SKM-1 (cell line): ENCODE data around the gene ABCC8.
"Not testable (repeated sequence)": the region's sequence is repeated elsewhere in the genome, so short reads cannot be mapped to it uniquely, and the experiment has no call there.

ENCODE experiments used
- DNase-seq: peaks from one replicate; lab custom pipeline; 2025; ENCODE audit not compliant: unreplicated experiment; lab: John Stamatoyannopoulos, UW

ABCC8 gene

GRCh38 chr11:17431139-17431538 lies 45.5 kb downstream of the ABCC8 start:
- DNase-seq, result no peak

DNA sequence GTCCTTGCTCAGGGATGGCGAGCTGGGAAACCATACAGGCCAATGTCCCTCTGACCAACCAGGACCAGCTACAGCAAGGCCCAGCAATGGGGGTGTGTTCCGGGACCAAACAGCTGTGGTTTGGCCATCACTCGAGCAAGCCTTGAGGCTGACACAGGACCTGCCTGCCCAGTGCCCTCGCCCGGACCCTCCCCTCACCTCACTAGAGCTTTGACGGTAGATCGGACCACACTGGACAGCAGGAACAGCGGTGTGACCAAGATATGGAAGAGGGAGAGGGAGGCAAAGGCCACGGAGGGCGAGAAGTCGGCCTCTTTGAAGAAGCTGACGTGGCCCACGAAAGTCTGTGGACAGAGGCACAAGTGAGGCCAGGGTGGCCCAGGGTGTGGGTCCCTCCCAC lies 46.0 kb downstream of the ABCC8 start:
- DNase-seq, result no peak

- DNase-seq, result no peak
Measured at GRCh38 chr11:17428925-17429324, 47.7 kb downstream of the ABCC8 start.

DNA sequence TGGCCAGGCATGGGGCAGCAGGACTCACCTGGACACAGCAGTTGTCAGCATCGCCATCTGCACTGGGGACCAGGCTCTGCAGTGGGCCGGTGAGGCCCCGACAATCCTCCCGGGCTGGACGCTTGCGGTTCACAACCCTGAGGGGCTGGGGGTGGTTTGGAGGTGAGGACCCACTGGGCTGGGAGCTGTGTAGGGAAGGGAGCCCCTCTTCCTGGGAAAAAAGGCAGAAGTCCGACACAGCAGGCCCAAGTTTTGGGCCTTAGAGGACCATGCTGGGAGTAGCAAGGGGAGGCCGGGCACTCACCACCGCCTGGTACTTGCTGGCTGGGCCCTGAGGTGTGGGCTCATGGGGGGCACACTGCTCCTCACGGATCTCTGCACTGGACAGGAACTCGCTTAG lies 48.4 kb downstream of the ABCC8 start:
- DNase-seq, result no peak

GRCh38 chr11:17426233-17426632 lies 50.4 kb downstream of the ABCC8 start:
- DNase-seq, result not testable (repeated sequence)

DNA sequence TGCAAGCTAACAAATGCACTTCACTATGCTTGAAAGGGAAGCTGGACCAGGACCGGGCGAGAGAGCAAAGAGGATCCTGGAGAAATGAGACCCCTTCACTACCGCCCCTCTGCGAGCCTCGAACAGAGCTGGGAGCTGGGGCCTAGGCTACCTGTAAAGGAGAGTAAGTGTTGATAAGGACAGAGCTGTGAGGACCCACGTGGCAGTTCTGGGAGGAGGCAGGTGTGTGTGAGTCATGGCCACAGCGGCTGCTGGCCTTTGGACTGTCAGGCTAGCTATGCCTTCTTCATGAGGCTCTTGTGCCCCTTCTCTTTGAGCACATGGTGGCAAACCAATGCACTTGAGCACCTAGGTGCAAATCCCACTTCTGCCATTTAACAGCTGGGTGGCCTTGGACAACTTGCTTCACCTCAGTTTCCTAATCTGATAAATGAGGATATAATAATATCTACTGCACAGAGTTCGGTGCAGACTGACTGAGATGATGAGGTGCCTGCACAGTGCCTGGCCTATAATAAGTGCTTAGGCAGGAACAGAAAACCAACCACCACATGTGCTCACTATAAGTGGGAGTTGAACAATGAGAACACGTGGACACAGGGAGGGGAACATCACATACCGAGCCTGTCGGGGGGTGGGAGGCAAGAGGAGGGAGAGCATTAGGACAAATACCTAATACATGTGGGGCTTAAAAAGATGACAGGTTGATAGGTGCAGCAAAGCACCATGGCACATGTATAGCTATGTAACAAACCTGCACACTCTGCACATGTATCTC lies 52.9 kb downstream of the ABCC8 start:
- no peak for DNase-seq

- DNase-seq, result no peak
Measured at GRCh38 chr11:17421781-17422180, 54.9 kb downstream of the ABCC8 start.

- no peak for DNase-seq
Measured at GRCh38 chr11:17418444-17419081, 58.1 kb downstream of the ABCC8 start.

DNA sequence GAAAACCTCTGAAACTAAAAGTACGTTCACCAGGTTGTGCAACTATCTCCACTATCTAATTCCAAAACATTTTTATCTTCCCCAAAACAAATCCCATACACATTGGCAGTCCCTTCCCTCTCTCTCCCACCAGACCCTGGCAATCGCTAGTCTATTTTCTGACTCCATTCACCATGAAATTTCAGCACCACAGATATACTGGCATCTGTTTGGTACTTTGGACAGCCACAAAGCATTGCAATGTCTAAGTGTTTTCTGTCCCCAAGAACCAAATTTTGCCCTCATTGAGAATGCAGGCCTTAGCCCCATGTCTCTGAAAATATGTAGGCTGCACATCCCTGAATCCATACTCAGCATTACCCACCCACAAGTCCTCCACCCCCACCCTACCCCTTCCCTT lies 60.2 kb downstream of the ABCC8 start:
- DNase-seq, result no peak

GRCh38 chr11:17415523-17416104 lies 61.0 kb downstream of the ABCC8 start:
- DNase-seq, result no peak

DNA sequence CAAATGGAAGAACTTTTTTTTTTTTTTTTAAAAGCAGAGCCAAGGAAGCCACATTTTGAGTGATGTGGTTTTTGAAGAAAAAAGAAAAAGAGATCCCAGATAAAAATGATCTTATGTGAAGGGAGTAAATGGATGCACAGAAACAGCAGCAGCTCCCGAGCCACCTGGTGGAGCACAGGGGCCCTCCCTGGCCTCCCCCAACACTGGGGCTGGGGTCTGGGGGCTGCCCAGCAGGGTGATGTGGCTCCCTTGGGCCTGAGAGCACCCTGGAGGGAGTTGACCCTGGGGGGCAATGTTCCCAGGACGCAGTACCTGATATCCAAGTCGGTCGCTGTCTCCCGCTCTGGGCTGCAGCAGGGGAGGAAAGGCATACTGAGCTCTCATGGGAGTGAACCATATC lies 61.7 kb downstream of the ABCC8 start:
- DNase-seq, result no peak

DNA sequence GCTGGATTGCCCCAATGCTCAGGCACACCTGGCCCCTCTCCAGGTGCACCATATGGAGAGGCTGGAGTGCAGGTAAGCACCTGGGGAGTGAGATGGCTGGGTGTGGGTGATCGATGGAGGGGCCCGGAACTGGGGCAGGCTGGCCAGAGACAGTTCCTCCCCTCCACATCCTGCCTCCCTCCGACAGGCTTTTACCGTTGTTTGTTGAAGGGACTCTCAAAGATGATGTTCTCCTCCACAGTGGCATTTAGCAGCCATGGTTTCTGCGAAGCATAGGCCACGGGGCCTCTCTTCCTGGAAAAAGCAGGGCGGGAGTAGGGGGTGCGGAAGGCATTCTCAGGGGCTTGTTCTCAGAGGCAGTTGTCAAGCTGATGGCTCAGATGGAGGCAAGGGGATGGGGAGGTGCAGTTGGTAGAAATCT lies 62.3 kb downstream of the ABCC8 start:
- no peak for DNase-seq

GRCh38 chr11:17413414-17414316 lies 63.0 kb downstream of the ABCC8 start:
- no peak for DNase-seq

- no peak for DNase-seq
Measured at GRCh38 chr11:17412488-17413180, 64.0 kb downstream of the ABCC8 start.

GRCh38 chr11:17411418-17411817 lies 65.2 kb downstream of the ABCC8 start:
- DNase-seq, result no peak

- DNase-seq, result no peak
Measured at GRCh38 chr11:17410606-17411379, 65.9 kb downstream of the ABCC8 start.

- DNase-seq, result no peak
Measured at GRCh38 chr11:17408641-17409040, 68.0 kb downstream of the ABCC8 start.

- no peak for DNase-seq
Measured at GRCh38 chr11:17408026-17408425, 68.6 kb downstream of the ABCC8 start.

DNA sequence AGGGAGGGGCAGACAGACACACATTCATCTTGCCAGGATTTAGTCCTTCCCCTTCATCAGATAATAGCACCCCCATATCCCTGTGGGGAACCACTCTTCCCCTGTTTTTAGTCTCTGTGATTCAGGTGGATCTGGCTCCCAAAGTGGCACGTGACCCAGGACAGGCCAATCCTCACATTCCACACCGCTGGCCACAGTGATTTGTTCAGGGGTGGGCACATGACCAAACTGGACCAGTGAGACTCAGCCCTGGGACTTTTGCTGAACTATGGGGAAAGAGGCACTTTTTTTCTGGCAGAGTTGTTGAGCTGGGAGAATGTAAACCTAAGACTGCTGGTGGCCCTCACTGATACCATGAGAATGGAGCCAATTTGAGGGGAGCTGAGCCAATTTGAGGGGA lies 69.1 kb downstream of the ABCC8 start:
- no peak for DNase-seq

DNA sequence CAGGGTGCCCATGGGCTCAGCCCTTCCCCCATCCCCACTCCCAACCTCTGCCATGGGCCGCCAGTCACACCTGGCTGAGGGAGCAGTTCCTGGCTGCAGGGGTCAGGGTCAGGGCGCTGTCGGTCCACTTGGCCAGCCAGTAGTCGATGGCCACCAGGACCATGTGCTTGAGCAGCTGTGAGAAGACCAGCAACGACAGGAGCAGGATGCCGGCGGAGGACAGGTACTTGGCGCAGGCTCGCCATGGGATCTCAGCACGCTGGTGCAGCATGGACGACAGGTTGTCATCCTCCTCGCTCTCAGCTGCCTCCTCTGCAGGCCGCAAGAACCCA lies 69.9 kb downstream of the ABCC8 start:
- no peak for DNase-seq
